Peyer's patch (tissue), 4 donors: ENCODE data around the gene SCRN1.

ENCODE experiments used
- POLR2A ChIP-seq, 2 donors: fragments of 450-650 bp; IDR thresholded peaks; one replicate each; pipeline ENCODE4 v1.5.1; 2017; ENCODE audit warnings: antibody characterized with exemption in 2 of 2, mild to moderate bottlenecking in 2 of 2, moderate library complexity in 2 of 2
- TF ChIP-seq, protein P1 (sequence below), 6 experiments: fragments of 450-650 bp in 4 of 6; fragments of 200-600 bp in 2 of 6; sonication (generic) in 1 of 6; IDR thresholded peaks; one replicate each; pipeline ENCODE4 v1.5.1; 2017 to 2019; ENCODE audit warnings: antibody characterized with exemption in 6 of 6, mild to moderate bottlenecking in 3 of 6, moderate library complexity in 1 of 6

DNA sequence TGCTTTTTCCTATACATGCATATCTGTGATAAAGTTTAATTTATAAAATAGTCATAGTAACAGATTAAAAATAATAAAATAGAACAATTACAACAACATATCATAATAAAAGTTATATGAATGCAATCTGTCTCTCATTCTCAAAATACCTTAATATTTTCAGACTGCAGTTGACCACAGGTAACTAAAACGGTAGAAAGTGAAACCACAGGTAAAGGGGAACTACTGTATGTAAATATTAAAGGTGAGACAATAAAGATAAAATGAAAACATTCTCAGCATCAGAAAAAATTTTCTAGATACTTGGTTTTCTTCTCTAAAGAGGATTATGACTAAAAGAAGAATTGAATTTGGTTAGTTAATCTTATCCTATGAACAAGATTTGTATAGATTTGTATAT is 30.9 kb upstream of the SCRN1 start:
- TF ChIP-seq, protein P1, sequence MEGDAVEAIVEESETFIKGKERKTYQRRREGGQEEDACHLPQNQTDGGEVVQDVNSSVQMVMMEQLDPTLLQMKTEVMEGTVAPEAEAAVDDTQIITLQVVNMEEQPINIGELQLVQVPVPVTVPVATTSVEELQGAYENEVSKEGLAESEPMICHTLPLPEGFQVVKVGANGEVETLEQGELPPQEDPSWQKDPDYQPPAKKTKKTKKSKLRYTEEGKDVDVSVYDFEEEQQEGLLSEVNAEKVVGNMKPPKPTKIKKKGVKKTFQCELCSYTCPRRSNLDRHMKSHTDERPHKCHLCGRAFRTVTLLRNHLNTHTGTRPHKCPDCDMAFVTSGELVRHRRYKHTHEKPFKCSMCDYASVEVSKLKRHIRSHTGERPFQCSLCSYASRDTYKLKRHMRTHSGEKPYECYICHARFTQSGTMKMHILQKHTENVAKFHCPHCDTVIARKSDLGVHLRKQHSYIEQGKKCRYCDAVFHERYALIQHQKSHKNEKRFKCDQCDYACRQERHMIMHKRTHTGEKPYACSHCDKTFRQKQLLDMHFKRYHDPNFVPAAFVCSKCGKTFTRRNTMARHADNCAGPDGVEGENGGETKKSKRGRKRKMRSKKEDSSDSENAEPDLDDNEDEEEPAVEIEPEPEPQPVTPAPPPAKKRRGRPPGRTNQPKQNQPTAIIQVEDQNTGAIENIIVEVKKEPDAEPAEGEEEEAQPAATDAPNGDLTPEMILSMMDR (IDR thresholded peaks at IDR 0.05), result no peak
- no peak for TF ChIP-seq POLR2A (IDR thresholded peaks at IDR 0.05)
